DMS114 treated with DMSO at 0.1 percent for 48 hours (cell line): ENCODE results near the gene ZC3H4.
"Not testable (repeated sequence)": the region's sequence is repeated elsewhere in the genome, so short reads cannot be mapped to it uniquely, and the experiment has no call there.

Source experiments
- DNase-seq: peaks from one replicate; lab custom pipeline; 2025; ENCODE audit not compliant: unreplicated experiment; lab: John Stamatoyannopoulos, UW

ZC3H4 gene

DNA sequence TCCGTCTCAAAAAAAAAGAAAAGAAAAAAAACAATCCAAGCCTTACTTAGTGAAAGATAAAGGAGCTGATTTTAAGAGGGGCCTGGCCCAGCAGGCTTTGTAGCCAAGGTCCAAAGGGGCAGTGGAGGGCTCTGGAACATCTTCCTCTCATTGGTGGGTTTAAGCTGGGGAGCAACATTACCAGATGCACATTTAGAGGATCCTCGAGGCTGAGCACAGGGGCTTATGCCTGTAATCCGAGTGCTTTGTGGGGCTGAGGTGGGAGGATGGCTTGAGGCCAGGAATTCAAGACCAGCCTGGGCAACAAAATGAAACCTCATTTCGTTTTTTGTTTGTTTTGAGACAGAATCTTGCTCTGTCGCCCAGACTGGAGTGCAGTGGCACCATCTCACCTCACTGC lies 57.2 kb downstream of the ZC3H4 start:
- no peak for DNase-seq

DNA sequence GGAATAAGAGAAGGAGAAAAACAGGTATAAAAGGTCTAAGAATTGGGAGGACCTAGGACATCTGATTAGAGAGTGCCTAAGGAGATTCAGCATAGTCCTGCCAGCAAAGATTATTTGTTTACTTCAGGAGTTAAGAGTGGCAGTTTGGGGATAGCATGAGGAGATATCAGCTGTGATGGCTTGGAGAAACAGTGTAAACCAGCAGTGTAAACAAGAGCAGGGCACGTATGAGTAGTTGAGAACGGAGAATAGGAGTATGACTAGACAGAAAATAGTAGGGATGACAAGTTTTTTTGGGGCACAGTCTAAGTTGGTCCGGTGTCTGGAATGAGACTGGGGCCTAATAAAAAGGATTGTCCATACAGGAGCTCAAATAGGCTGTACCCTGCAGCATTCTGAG lies 63.0 kb downstream of the ZC3H4 start:
- not testable (repeated sequence) for DNase-seq

DNA sequence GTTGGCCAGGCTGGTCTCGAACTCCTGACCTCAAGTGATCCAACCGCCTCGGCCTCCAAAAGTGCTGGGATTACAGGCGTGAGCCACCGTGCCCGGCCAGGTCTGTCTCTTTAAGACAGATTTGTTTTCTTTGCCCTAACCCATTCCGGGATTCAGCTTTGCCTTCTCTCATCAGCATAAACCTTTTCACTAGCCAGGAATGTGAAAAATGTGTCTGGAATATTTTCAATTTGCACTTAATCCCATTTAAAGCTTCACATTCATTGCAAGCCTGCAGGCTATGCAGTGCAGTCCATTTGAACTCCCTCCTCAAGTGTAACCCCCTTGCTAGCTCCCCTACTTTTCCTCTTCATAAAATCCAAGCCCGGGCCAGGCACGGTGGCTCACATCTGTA lies 64.3 kb downstream of the ZC3H4 start:
- no peak for DNase-seq

DNA sequence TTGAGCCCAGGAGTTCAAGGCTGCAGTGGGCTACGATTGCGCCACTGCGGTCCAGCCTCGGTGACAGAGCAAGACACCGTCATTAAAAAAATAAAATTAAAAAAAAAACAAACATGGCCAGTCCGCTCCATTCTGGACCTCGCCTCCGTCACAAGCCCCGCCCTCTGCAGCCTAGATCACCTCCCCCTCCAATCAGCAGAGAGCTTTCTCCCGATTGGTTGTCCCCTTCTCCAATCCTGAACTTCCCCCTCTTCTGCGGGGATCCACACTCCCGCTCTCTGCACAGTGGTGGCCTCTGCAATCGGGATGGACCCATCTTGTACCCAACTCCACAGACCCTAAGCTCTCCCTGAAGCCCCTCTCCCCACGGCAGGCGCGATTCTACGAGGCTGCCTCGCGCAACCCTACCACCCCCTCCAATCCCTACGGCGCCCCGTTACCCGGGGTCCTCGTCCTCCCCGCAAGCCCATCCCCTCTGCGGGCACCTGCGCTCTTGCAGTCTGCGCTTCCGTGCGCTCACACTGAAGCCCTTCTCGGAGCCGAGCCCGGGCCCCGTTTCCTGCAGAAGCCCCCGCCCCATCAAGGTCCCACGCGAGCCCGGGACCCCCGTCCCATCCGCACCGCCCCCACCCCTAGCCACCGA lies 65.7 kb downstream of the ZC3H4 start:
- peak; percentile 81 for DNase-seq

DNA sequence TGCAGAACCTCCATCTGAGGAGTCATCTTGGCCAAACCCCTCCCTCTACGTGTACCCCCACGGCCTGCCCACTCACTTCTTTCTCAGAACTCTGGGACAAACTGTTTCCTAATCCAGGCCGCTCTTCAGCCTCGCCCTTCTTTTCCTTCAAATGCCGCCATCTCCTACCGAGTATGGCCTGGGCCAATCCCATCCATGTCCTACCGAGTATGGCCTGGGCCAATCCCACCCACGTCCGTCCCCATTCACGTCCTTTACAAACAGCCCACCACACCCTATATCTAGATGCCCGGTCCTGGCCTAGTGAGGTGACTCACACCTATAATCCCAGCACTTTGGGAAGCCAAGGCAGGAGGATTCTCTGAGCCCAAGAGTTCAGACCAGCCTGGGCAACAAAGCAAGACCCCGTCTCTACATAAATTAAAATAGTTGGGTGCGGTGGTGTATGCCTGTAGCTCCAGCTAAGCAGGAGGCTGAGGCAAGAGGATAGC lies 66.3 kb downstream of the ZC3H4 start:
- no peak for DNase-seq

DNA sequence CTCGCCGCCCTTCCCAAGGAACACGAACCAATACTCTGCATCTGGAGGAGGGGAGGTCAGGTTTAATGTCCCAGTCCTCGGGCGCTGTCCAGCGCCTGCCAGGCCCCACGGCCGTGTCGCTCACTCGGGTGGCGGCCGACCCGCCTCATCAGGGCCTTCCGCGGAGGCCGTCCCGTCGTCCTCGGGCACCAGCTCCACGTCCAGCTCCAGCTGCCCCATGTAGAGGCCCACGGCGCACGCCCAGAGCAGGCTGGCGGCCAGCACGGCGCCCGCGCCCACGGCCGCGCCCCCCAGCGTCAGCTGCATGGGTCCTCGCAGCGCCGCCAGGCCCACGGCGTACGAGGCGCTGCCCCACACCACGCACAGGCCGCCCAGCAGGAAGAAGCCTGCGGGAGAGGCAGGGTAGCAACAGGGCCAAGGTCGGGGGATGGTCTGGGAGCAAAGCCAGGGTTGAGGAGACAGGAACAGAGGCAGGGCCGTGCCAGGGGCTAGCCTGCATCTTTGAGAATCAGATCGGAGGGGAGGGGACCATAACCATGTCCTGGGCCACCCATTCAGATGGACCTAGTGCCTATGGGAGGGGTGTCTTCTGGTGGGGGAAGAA lies 67.6 kb downstream of the ZC3H4 start:
- no peak for DNase-seq

DNA sequence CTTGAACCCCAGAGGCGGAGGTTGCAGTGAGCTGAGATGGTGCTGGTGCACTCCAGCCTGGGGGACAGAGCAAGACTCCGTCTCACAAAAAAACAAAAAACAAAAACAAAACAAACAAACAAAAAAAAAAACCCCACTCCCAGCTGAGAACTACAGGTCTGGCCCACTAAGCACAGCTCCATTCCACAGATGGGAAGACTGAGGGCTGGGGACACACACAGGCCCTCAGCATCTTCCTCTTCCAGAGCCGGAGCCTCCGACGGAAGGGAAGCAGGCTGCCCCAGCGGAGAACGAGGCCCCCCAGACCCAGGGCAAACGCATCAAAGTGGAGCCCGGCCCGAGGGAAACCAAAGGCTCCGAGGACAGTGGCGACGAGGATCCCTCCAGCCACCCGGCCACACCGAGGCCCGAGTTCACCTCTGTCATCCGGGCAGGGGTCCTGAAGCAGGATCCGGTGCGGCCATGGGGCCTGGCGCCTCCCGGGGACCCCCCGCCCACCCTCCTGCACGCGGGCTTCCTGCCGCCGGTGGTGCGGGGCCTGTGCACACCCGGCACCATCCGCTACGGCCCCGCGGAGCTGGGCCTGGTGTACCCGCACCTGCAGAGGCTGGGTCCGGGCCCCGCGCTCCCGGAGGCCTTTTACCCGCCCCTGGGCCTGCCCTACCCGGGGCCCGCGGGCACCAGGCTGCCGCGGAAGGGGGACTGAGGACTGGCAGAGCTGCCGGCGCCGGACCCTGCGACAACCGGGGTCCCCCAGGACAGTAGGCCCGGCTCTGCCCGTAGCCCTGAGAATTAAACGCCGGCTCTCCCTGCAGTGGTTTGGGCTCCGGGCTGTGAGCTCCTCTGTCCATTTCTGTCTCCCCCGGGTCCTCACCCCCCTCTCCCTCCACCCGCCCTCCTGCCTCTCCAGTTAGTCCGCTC lies 68.4 kb downstream of the ZC3H4 start:
- DNase-seq: no peak

DNA sequence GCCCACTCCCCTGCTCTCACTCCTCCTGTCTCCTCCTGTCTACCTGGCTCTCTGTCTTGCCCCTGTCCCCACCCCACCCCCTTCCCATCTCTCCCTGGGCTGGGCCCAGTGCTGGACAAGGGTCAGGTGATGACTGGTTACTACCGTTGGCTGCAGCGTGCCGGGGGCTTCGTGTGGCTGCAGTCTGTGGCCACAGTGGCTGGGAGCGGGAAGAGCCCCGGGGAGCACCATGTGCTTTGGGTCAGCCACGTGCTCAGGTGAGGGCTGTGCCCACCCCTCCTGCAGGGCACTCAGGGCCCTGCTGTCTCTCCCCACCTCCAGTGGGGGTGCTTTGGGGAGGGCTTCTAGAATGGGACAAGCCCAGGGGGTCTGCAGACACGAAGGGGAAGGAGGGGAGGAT lies 72.7 kb downstream of the ZC3H4 start:
- no peak for DNase-seq

DNA sequence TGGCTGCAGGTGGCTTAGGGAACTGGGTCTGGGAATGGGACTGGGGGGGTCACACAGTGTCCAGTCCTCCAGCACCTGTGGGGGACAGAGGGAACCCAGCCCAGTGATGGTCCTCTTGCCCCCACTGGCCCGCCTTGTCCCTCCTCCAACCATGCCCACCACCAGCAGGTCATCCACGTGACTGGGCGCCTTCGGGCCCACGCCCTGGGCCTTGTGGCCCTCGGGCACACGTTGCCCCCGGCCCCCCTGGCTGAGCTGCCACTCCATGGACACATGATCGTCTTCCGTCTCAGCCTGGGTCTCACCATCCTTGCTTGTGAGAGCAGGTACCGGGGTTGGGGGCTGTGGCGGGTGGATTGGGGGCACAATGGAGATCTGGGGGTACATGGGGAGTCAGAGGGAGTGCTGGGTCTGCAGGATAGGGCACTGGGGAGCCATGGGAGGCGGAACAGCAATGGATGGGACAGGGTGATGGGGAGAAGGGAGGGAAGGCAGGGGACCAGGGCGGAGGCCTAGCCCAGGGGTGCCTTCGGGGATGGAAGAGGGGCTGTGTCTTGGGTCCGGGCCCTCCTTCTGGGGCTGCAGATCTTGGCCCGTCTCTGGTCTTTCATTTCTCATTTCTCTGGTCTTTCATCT lies 74.2 kb downstream of the ZC3H4 start:
- no peak for DNase-seq

DNA sequence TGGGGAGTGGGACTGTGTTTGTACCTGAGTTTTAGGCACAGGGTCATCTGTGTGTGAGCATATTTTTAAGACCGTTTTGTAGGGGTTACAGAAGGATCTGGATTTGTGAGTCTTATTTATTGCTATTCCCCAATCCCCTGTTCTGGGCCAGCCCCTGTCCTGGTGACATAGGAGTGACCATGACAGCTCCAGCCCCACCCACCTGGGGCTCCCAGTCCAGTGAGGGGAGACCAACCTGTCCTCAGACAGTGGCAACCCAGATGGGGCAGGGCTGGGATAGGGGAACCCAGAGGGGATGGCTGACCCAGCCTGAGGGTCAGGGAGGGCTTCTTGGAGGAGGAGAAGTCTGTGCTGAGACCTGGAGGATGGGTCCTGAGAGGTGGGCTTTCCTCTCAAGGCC lies 75.8 kb downstream of the ZC3H4 start:
- no peak for DNase-seq

DNA sequence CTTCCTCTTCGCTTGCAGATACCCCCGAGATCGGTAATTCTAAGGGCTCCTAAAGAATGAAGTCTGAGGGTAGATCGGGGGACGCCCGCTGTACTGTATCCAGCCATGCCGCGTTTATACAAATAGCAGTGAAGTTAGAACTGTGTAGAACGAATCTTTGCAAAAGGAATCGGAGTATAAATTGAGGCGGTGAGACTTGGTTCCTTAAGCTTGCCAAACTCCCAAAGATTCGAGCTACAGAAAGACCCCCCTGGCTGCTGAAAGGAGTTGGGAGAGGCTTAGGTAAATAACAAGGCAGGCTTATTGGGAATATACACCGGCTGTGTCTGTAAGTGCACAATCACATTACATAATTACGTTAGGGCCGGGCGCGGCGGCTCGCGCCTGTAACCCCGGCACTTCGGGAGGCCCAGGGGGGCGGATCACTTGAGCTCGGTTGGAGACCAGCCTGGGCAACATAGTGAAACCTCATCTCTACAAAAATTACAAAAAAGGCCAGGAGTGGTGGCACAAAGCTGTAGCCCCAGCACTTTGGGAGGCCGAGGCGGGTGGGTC lies 77.4 kb downstream of the ZC3H4 start:
- no peak for DNase-seq

DNA sequence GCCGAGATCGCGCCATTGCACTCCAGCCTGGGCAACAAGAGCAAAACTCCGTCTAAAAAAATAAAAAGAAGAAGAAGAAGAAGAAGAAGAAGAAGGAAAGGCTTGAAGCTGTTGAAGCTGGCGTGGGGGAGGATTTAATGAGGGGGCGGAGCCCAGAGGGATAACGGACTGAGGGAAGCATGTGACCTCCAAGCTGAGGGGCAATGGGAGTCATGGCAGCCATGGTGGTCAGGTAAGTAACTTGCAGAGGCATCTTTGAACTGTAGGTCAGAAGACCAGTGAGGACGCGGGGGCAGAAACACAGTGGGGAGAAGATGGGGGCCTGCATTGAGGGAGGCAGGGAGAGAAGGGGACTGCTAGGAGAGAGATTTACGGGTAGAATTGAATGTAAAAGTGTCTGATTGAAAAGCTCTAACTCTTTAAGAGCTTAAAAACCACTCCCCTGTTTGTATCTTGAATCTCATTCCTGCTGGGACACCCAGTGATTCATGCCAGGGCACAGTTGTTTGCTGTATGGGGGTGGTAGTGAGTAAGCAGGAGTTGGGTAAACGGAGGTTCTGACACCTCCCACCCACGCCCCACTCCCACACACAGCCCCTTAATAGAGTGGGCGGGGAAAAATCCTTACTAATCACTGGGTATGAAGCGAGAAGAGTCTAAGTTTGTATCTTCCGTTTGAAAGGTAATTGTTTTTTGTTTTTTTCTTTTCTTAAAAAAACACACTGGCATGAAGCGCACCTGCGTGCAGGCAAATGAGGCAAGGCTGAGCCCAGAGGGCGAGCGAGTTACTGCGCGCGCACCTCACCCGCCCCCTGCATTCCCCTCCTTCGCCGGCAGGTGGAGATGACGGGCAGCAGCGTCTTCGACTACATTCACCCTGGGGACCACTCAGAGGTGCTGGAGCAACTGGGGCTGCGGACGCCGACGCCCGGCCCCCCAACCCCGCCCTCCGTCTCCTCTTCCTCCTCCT lies 78.2 kb downstream of the ZC3H4 start:
- DNase-seq: peak; percentile 53

DNA sequence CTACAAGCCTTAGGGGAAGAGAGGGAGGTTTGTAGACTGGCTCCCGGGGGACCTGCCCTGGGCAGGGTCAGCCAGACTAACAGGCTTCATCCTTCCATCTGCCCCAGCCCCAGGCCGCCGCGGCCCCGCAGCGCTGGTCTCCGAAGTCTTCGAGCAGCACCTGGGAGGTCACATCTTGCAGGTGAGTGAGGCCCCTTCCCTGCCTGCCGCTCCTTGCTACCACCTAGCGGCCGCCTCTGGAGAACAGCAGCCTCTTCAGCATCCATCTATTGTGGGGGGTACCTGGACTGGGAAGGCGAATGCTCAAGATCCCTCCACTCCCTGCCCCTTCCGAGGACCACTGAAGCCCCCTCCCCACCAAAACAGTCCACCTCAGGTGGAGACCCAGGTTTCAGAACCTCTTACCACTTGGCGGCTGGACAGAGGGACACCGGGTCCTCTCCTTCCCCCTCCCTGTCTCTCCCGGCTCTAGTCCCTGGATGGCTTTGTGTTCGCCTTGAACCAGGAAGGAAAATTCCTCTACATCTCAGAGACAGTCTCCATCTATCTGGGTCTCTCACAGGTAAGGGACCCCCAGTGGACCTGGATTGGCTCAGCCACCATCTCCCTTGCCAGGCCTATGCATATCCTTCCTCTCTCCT lies 81.3 kb downstream of the ZC3H4 start:
- no peak for DNase-seq

DNA sequence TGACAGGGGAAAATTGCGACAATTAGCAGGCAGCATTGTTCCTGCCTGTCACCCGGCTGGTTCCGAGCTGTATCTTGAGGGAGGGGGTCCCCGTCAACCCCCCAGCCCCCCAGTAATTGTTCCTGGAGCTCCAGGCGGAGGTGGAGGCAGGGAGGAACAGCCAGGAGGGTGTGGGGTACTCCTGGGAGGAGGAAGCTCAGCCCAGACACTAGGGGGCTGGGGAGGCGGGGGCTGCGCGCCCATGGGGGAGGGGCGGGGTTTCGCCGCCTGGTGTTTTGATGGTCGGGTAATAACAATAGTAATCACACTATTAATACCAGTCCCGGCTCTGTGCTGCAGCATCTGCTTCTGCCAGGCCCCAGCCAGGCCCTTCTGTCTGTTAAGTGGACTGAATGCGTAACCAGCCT lies 85.4 kb downstream of the ZC3H4 start:
- no peak for DNase-seq

DNA sequence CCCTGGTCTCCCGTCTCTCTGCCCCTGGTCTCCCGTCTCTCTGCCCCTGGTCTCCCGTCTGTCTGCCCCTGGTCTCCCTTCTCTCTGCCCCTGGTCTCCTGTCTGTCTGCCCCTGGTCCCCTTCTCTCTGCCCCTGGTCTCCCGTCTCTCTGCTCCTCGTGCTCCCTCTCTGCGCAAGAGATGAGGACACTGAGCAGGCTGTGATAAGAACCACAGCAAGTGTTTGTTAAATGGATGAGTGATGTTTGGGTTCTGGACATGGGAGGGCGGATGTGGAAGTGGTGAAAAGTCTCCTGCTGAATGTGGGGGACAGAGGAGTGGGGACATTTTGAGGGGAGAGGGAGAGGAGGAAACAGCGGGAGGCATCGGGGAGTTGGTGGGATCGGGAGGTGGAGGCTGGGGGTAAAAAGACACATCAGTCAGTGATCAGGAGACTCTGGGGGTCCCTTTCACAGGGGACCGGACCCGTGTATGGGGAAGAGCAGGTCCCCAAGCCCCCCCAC lies 85.9 kb downstream of the ZC3H4 start:
- no peak for DNase-seq

DNA sequence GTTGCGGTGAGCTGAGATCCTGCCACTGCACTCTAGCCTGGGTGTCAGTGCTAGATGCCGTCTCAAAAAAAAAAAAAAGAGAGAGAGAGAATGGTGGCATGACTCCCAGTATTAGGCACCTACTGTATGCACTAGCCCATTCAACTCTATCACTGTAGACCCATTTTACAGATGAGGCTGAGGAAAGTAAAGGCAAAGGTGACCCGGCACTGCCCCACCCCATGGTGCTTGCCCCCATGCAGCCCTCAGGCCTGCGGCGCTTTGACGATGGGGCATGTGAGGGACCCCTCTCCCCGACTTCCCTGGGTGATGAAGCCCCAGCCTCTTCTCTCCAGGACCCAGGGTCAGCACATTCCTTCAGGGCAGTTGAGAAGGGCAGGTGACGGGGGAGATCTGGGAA lies 86.7 kb downstream of the ZC3H4 start:
- DNase-seq: no peak

DNA sequence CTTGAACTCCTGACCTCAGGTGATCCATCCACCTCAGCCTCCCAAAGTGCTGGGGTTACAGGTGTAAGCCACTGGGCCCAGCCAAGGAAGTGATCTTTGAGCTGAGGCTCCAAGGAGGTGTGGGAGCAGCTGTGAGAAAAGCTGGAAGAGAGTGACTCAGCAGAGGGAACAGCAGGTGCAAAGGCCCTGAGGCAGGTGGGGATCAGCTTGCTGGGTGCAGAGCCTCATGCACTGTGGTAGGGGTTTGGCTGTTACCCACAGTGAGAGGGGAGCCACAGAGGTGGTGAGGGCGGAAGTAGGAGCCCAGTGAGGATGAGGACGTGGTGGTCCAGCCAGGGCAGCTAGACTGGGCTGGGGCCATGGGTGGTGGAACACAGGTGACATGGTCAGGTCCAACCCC lies 87.4 kb downstream of the ZC3H4 start:
- DNase-seq: no peak

DNA sequence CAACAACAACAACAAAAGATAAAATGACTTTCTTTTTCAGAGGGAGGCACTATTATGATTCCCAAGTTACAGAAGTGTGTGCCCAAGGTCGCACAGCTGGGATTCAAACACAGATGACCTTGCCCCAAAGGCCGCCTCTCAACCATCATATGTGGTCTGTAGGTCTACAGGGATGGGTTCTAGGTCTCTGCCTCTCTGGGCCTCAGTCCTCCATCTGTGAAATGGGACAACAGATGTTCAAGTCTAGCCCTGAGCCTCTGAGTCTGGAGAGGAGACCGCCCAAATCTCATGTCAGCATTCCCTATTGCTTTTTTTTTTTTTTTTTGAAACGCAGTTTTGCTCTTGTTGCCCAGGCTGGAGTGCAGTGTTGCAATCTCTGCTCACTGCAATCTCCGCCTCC lies 89.1 kb downstream of the ZC3H4 start:
- no peak for DNase-seq

DNA sequence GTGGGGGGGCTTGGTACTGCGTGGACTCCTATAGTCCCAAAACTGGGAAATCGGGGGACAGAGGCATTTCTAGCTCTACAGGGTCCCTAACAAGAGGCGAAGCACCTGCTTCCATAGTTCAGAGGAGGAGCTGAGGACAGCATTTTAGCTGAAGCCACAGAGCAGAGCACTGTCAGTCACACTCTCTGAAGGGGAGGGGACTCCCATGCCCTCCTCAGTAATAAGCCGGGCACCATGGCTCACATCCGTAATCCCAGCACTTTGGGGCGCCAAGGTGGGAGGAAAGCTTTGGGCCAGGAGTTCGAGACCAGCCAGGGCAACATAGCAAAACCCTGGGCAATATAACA lies 90.2 kb downstream of the ZC3H4 start:
- DNase-seq: no peak
